ENCODE data around the gene FSCN2. TPM values are rescaled to one million over a fixed set of nuclear protein-coding genes. Genes with fewer than 3 reads are reported as not detected.
A peak's percentile ranks its signal among the peaks of the same experiment; 100 is the strongest.

The FSCN2 gene
- total RNA-seq, 1 experiment from 2014 or later: 1.6 TPM

DNA sequence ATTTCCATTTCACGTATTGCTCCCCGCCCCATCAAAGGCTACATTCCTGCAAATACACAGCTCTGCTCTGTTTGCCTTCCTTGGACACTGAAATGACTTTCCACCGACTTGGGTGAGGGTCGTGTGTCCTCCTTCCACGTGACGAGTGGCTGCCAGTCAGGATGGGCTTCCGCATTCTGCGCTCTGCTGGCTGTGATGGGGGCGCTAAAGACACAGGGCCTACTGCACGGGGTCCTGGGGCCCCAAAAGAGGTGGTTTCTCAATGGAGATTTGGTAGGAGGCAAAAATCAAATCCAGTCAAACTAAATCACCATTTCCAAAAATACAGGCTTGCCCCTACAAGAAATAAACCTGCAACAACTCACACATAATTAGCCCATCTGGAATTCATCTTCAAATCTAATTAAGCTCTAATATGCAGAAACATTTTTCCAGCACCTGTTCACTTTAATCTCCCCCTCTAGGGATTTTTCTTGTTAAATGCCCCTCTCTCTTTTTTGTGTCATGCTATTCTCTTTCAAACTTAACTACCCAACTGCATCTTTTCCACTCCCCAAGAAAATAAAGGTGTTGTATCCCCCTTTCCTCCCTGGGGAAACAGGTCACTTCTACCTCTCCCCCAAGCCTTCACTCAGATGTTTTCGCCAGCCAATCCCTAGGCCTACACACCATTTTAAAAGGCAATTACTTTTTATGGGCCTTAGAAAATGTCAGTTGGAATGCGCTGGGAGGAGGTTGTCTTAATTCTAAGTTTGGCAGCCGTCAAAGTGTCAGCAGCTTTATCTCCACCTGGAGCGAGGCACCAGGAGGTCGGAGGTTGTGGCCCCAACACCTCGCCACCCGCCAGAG, 45.8 kb downstream of the FSCN2 start:
- Mint-ChIP-seq H3K36me3 (ENCODE audit: insufficient read depth in 1 of 3, low read depth in 3 of 3) (peaks cover 26 to 81% (median 67%) of the 10 kb centered on the region in 3 experiments), H3K4me1 (no peaks in the 10 kb centered on the region), H3K27ac (peak overlapping the region in 2 of 3 experiments; percentile 23 to 25; a peak in 2 of 7 replicates), H3K27me3 (ENCODE audit: low read depth) (no peaks in the 10 kb centered on the region; the same call in 1 of the 2 replicates), H3K4me3 (no peak overlapping the region), H3K9me3 (no peaks in the 10 kb centered on the region)
- no peak overlapping the region for H3K18ac ChIP-seq (ENCODE audit: insufficient read length, low read depth, low read length)
- H3K9me3 ChIP-seq (ENCODE audit: control insufficient read depth, low read depth, low read length): no peaks in the 10 kb centered on the region
- no peak overlapping the region for H2AFZ ChIP-seq (ENCODE audit: low read length)
- H3K4ac ChIP-seq (ENCODE audit: low read depth, low read length): no peak overlapping the region
- DNase-seq: peak; percentile 31
- no peak overlapping the region for H2AK5ac ChIP-seq (ENCODE audit: insufficient read length, low read length)
- H3K27me3 ChIP-seq (ENCODE audit: insufficient read depth, low read length): no peaks in the 10 kb centered on the region
- H3K14ac ChIP-seq (ENCODE audit: insufficient read depth, low read length): no peak overlapping the region
- H3K79me2 ChIP-seq (ENCODE audit: insufficient read depth, low read length): no peaks in the 10 kb centered on the region
- H4K20me1 ChIP-seq (ENCODE audit: control insufficient read depth, insufficient read depth, insufficient read length): peaks cover 2% of the 10 kb centered on the region
- no peak overlapping the region for H2BK20ac ChIP-seq (ENCODE audit: low read depth, low read length, poor library complexity, severe bottlenecking)
- H4K8ac ChIP-seq (replicated peaks; ENCODE audit: insufficient read length, low read depth, low read length): no peak overlapping the region
- no peak overlapping the region for H4K91ac ChIP-seq (ENCODE audit: insufficient read length, low read depth, low read length)
- H4K5ac ChIP-seq (ENCODE audit: insufficient read length, low read depth, low read length): no peak overlapping the region
- H2BK15ac ChIP-seq (ENCODE audit: low read depth, low read length): no peak overlapping the region
- WGBS (ENCODE audit: extremely low coverage, insufficient read length, low lambda C conversion rate): no CpG with 5 or more reads among the region's 17 CpGs
- H3K27ac ChIP-seq (ENCODE audit: insufficient read length, low read depth, low read length): no peak overlapping the region
- H3K23me2 ChIP-seq (ENCODE audit: insufficient read length, low read depth, low read length, poor library complexity, severe bottlenecking): no peaks in the 10 kb centered on the region
- H3K4me1 ChIP-seq (ENCODE audit: insufficient read depth, low read length): no peaks in the 10 kb centered on the region
- no peak overlapping the region for H2BK120ac ChIP-seq (ENCODE audit: low read depth, low read length, poor library complexity, severe bottlenecking)
- no peak overlapping the region for H3K9ac ChIP-seq (ENCODE audit: extremely low read depth, insufficient read length, low read length)
- H3K4me2 ChIP-seq (ENCODE audit: insufficient read depth, insufficient read length, low read length): no peak overlapping the region
- no peak overlapping the region for H2BK5ac ChIP-seq (ENCODE audit: insufficient read length, low read length)
- H3K56ac ChIP-seq (ENCODE audit: insufficient read length, low read depth, low read length): no peak overlapping the region
- H3K79me1 ChIP-seq (ENCODE audit: insufficient read depth, low read depth, low read length, poor library complexity, severe bottlenecking): no peaks in the 10 kb centered on the region
- TF ChIP-seq CTCF (conservative IDR thresholded peaks at IDR 0.05): no peak
- no peak overlapping the region for H3T11ph ChIP-seq (ENCODE audit: low read length)
- no peak overlapping the region for H2BK12ac ChIP-seq (ENCODE audit: insufficient read length, low read depth, low read length)
- H3K23ac ChIP-seq (ENCODE audit: insufficient read length, low read depth, low read length): no peak overlapping the region
